ENCODE data around the gene PRPF40A. TPM values are rescaled to one million over a fixed set of nuclear protein-coding genes. Genes with fewer than 3 reads are reported as not detected.

The PRPF40A gene
- total RNA-seq, 1 donor from 2014 or later = 36.3 TPM

DNA sequence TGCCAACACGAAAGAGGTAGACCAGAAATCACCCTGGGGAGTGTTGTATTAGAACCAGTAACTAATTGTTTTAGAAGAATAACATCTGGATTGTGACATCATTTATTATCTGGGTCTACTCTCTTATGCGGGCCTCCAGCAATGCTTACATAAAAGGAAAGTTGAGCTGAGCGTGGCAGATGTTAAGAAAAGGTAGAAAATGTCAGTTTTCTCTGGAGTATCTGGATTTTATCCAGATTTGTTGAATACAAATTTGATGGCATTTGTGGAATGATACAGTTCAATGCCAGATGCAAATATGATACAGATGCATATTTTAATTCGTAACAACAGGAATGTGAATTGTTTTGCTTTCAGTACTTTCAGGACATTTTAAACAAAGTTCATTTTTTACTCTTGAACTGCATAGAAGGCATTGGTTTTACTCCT lies 90.3 kb downstream of the PRPF40A start:
- DNase-seq (ENCODE audit: low spot score) = no peak
- intact Hi-C loops (cut with DNase I) = loop anchor here (2.0 to 5.0 kb wide), 2 partner anchors 290 to 436 kb away; partner anchors contain the start of gene FMNL2

DNA sequence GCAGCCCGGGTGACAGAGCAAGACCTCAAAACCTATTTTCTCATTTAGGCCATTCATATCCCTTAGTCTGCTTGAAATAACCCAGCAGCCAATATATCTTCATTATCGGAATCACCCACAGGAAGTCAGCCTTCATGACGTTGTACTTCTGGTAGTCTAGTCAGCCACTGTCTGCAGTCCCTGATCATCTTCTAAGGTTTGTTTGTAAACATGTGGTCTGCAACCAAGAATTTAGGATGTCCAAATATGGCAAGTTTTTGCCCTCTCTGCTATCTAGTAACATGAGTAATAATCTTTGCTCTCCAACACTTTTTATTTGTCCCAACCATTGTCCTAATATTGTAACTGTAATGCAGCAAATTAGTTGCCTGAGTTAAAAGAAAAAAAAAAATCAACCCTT lies 92.5 kb downstream of the PRPF40A start:
- intact Hi-C loops (cut with DNase I) = loop anchor here (5.0 kb wide), 1 partner anchor 288 kb away; the partner anchor contains the start of gene FMNL2

GRCh38 chr2:152623775-152624174 lies 93.5 kb downstream of the PRPF40A start:
- no peak for DNase-seq (ENCODE audit: low spot score)
- intact Hi-C loops (cut with DNase I) = no loop called here

More for the DNA sequence above, 92.5 kb downstream of the PRPF40A start:
- no peak for DNase-seq (ENCODE audit: low spot score)

DNA sequence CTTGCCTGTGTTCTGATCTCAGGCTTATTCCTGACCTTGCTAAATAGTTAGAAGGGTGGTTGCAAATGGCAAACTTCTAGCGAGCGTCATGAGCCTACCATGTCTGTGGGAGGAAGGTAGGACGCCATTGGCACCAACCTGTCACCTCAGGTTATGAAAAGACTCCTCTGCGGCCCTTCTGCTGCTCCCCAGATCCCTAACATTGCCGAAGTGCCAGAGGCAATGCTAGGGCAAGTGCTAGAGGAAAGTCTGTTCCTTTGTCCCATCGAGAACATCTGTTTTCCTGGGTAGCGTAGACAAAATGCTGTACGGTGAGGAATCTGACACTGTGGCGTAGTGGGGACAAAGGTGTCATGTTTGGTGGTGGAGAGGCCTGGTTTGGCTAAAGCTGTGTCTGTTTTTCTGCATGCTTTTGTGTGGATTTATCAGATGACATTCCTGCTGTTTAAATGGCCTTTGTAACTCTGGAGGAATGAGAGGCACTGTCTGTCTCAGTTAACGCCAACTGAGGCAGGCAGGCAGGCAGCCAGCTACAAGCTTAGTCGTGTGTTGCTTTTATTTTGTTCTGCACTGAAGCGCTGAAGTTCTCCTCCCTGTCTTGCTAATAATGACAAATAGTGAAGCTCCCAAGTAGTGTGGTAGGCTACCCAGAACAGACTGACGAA lies 94.1 kb downstream of the PRPF40A start:
- intact Hi-C loops (cut with DNase I) = no loop called here

GRCh38 chr2:152622219-152622618 lies 95.0 kb downstream of the PRPF40A start:
- intact Hi-C loops (cut with DNase I) = no loop called here

More for the DNA sequence above, 94.1 kb downstream of the PRPF40A start:
- no peak for DNase-seq (ENCODE audit: low spot score)

DNA sequence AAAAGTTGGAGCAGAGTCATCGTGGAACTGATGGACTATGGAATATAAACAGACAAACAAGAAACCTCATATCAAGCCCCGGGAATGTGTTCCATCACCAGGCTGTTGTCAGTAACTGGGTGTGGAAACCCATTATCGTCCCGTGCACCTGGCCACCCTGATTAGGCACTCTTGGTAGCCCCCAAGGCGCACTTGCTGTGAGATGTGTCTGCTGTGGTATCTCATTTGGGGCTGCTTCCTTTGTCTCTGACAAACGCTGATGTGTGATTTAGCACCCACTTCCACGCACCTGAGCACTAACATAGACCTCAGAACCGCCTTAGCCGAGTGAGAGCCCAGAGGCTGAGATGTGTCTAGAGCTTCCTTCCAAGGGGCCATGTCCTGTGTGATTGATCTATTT lies 96.3 kb downstream of the PRPF40A start:
- DNase-seq (ENCODE audit: low spot score) = no peak
- intact Hi-C loops (cut with DNase I) = no loop called here

More at GRCh38 chr2:152622219-152622618, 95.0 kb downstream of the PRPF40A start:
- no peak for DNase-seq (ENCODE audit: low spot score)

DNA sequence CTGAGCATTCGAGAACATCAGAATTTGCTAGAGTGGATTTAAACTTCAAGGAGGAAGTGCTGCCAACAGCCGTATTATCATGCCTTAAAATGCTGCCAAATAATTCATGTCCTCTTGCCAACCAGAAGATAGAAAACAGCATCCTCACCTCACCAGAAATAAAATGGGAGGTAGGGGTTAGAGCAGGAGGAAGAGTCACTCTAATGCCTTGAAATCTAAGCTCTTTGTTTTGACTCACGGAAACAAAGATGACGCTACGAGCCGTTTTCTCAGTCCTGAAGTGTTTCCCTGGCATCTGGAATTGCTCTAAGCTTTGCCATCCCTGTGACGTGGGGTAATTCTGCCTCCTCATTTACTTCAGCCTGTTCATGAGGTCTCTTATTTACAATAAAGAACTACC lies 97.1 kb downstream of the PRPF40A start:
- no peak for DNase-seq (ENCODE audit: low spot score)
- intact Hi-C loops (cut with DNase I) = no loop called here

- DNase-seq (ENCODE audit: low spot score) = no peak
- intact Hi-C loops (cut with DNase I) = no loop called here
Observed at GRCh38 chr2:152618193-152618564, 99.1 kb downstream of the PRPF40A start.

- no peak for DNase-seq (ENCODE audit: low spot score)
- intact Hi-C loops (cut with DNase I) = no loop called here
Observed at GRCh38 chr2:152617456-152618192, 99.6 kb downstream of the PRPF40A start.

GRCh38 chr2:152615177-152615576 lies 102.1 kb downstream of the PRPF40A start:
- DNase-seq (ENCODE audit: low spot score) = no peak
- intact Hi-C loops (cut with DNase I) = no loop called here

GRCh38 chr2:152613235-152613634 lies 104.0 kb downstream of the PRPF40A start:
- intact Hi-C loops (cut with DNase I) = no loop called here
- no peak for DNase-seq (ENCODE audit: low spot score)

DNA sequence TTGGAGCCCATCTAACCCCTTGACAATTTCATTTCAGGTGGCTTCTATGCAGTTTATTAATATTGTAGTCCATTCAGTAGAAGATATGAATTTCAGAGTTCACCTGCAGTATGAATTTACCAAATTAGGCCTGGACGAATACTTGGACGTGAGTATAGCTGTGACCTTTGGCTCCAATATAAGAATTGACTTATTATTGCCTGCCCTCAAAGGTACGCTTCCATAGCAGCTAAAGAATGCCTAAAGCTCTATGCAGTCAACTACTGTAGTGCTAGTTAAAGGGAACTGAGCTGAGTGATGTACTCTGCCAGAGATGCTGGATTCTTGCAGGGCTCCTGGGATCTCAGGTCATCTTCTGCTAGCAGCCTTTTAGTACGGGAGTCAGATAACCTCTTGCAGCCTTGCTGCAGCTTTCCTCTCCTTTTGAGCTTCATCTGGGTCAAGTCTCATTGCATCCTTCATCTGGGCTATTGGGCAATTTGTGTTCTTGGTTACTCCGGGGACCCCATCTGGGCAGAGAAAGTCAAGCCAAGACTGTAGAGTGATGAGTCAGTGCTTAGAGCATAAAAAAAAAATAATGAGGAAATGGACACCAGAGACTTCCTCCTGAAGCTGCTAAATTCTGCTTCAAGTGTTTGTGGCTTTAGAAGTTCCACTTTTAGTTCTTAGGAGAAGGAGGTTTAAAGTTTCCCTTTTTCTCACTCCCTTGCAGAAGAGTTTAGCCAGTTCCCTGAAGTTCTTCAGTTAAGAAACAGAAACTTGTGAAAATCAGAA lies 105.6 kb downstream of the PRPF40A start:
- intact Hi-C loops (cut with DNase I) = no loop called here
- no peak for DNase-seq (ENCODE audit: low spot score)

GRCh38 chr2:152609699-152610098 lies 107.6 kb downstream of the PRPF40A start:
- DNase-seq (ENCODE audit: low spot score) = no peak
- intact Hi-C loops (cut with DNase I) = no loop called here

DNA sequence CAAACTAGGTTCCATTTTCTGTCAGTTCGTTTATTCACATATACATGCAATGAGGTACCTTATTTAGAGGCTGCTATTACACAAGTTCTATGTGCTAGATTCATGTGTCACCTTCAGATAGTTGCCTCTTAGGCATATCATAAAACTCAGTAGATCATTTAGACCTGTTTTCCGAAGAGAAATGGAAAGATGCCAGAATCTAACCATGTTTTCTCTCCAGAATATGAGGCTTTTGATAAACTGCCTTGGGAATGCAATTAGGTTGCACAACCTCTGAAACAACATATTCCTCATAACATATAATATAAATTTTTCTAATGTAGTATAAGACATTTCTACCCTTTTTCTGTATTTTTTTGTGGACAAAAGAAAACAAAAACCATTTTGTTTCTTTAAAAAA lies 108.1 kb downstream of the PRPF40A start:
- intact Hi-C loops (cut with DNase I) = no loop called here
- no peak for DNase-seq (ENCODE audit: low spot score)

DNA sequence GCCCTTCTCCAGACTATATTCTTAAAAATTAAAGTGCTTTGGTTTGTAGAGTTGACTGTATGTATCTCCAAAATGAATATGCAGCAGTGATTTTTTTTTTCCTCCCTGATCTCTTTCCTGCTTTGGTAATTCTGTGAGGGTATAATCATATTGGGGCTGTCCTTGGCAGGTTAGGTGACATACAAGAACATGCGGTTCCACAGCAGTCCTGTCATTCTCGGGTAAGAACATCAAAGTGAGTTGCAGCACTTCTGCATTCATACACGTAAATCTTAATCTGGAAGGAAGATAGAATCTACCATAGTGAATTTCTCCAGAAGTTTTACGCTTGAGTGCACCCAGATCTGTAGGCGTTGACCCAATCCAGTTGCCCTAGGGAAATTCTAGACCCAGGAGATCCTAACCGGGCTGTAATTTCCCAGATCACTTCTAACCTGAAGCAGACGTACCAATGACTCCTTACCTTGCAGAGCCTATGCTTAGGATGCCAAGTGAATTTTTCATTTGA lies 109.4 kb downstream of the PRPF40A start:
- intact Hi-C loops (cut with DNase I) = no loop called here
- DNase-seq (ENCODE audit: low spot score) = no peak

- DNase-seq (ENCODE audit: low spot score) = no peak
- intact Hi-C loops (cut with DNase I) = no loop called here
Observed at GRCh38 chr2:152606941-152607340, 110.3 kb downstream of the PRPF40A start.

- DNase-seq (ENCODE audit: low spot score) = no peak
- intact Hi-C loops (cut with DNase I) = no loop called here
Observed at GRCh38 chr2:152606081-152606480, 111.2 kb downstream of the PRPF40A start.

DNA sequence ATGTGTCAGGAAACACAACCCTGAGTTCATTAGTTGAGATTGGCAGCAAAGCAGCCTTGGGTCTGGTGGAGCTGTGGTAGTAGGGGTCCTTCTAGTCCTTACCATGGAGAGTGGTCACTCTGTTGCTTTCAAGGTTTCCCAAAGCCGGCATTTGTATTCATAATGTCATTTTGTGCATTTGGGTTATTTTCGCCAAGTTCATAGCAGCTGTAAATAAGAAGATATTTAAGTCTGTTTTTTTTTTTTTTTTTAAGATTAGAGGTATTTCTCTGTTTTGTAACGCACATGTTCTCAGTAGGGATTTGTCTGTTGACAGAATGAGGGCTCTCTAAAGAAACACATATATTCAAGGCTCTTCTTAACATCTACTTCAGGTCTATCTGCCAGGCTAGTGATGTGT lies 114.1 kb downstream of the PRPF40A start:
- intact Hi-C loops (cut with DNase I) = no loop called here
- no peak for DNase-seq (ENCODE audit: low spot score)

DNA sequence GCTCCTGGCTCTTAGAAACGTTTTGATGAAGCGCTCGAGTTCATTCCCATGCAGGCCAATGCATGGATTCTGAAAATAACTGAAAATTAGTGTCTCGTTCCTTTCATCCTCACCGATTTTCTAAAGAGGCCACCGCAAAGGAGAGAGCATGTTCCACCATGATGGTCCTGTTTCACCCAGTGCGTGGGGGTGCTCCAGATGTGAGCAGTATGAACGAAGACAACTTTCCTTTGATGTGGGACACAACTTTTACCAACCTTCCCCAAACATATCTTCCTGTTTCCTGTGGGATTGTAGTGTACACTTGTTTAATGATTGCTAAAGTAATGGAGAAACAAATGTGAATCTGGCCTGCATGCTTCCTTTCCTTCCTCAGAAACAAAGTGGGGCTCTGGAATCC lies 114.5 kb downstream of the PRPF40A start:
- intact Hi-C loops (cut with DNase I) = no loop called here
- DNase-seq (ENCODE audit: low spot score) = no peak
